HepG2 (cell line): ENCODE measurements around the gene NLE1. TPM values are rescaled to one million over a fixed set of nuclear protein-coding genes. Genes with fewer than 3 reads are reported as not detected.
A peak's percentile ranks its signal among the peaks of the same experiment; 100 is the strongest.

Source experiments
- ATAC-seq: fragments of 200-7000 bp; cut with Tn5 transposase; 3 replicates; pipeline ENCODE4 v1.9.1; 2020; ENCODE audit warnings: mild to moderate bottlenecking, moderate library complexity
- Bru-seq: library from RNA; stranded (reverse); fragments of 400-500 nt; gene quantifications from one replicate; lab custom pipeline; 2021; lab: Mats Ljungman, UMichigan
- BruChase-seq, 2 experiments: library from RNA; stranded (reverse); fragments of 400-500 nt; gene quantifications; one replicate each; lab custom pipeline; 2021; lab: Mats Ljungman, UMichigan
- BruUV-seq: library from RNA; stranded (reverse); fragments of 400-500 nt; replicated peaks from 2 replicates; lab custom pipeline; 2021; lab: Mats Ljungman, UMichigan
- CTCF ChIA-PET: fragments of 300-600 bp; formaldehyde crosslinking; extraction: SDS; loops from one replicate; lab custom pipeline; 2021; ENCODE audit warnings: low total read pairs, inconsistent platforms, low intra/inter-chr PET ratio; lab: Yijun Ruan, JAX
- POLR2A ChIA-PET: fragments of 350-600 bp; sonication (Branson Sonifier 250); formaldehyde crosslinking; loops from one replicate; lab custom pipeline; 2020; ENCODE audit warnings: antibody characterized with exemption, inconsistent platforms; lab: Yijun Ruan, JAX
- DNase-seq: peaks from one replicate; pipeline ENCODE4 v3.0.0-alpha.2; 2015; ENCODE audit warnings: low spot score
- FAIRE-seq: peaks from 3 replicates; lab custom pipeline; 2011; peaks lifted over from hg19 to GRCh38; lab: Jason Lieb, UNC
- H2AFZ ChIP-seq: one replicate; pipeline ENCODE4 v1.6.1; 2011; ENCODE audit warnings: low read length, inconsistent platforms
- H3K27ac ChIP-seq: fragments of 300-600 bp; 3 replicates; pipeline ENCODE4 v1.8.0; 2011; ENCODE audit warnings: mixed run types, mild to moderate bottlenecking, mixed read lengths, low read length, inconsistent platforms; ENCODE audit not compliant: insufficient read depth; ENCODE audit errors: extremely low read length
- H3K27me3 ChIP-seq, 2 experiments: fragments of 200-600 bp in 1 of 2; 2 replicates in 1 of 2; 3 replicates in 1 of 2; pipeline versions ENCODE4 v1.6.0 to v1.8.0; 2011; ENCODE audit warnings: low read length in 2 of 2, mild to moderate bottlenecking in 2 of 2, moderate library complexity in 2 of 2, inconsistent platforms in 1 of 2; ENCODE audit not compliant: insufficient read depth in 2 of 2, control insufficient read depth in 1 of 2
- H3K36me3 ChIP-seq, 2 experiments: fragments of 200-600 bp in 1 of 2; replicated peaks in 1 of 2; 2 replicates in 1 of 2; 3 replicates in 1 of 2; pipeline versions ENCODE4 v1.5.1 to v1.8.0; 2011; ENCODE audit warnings: low read length in 2 of 2, inconsistent platforms in 1 of 2; ENCODE audit not compliant: insufficient read depth in 2 of 2, control insufficient read depth in 1 of 2
- H3K4me1 ChIP-seq: 2 replicates; pipeline ENCODE4 v1.5.1; 2012; ENCODE audit warnings: low read length, inconsistent platforms; ENCODE audit not compliant: insufficient read depth
- H3K4me2 ChIP-seq: 2 replicates; pipeline ENCODE4 v1.6.0; 2011; ENCODE audit warnings: low read depth, low read length, inconsistent platforms
- H3K4me3 ChIP-seq, 3 experiments: fragments of 200-600 bp in 1 of 3; sonication (generic), shearing (Covaris generic) in 1 of 3; replicated peaks in 1 of 3; 2 replicates each; pipeline ENCODE4 v1.5.1; 2011 to 2016; ENCODE audit warnings: low read length in 3 of 3, inconsistent platforms in 2 of 3, low read depth in 2 of 3, mild to moderate bottlenecking in 2 of 3, control low read depth in 1 of 3, mixed read lengths in 1 of 3; ENCODE audit not compliant: insufficient read depth in 1 of 3
- H3K79me2 ChIP-seq: one replicate; pipeline ENCODE4 v1.6.1; 2011; ENCODE audit warnings: low read length, inconsistent platforms; ENCODE audit not compliant: insufficient read depth
- H3K9ac ChIP-seq: 2 replicates; pipeline ENCODE4 v1.6.0; 2011; ENCODE audit warnings: mild to moderate bottlenecking, low read depth, low read length, inconsistent platforms; ENCODE audit not compliant: insufficient read depth
- H3K9me3 ChIP-seq: 2 replicates; pipeline ENCODE4 v1.5.1; 2012; ENCODE audit warnings: mild to moderate bottlenecking, low read length
- H4K20me1 ChIP-seq: 2 replicates; pipeline ENCODE4 v1.6.0; 2011; ENCODE audit warnings: inconsistent platforms, mild to moderate bottlenecking, low read length, moderate library complexity; ENCODE audit not compliant: insufficient read depth
- ARHGAP35 ChIP-seq: sonication (generic); formaldehyde crosslinking; IDR thresholded peaks from 2 replicates; pipeline ENCODE4 v1.9.0; 2022; ENCODE audit warnings: mild to moderate bottlenecking, inconsistent platforms, moderate library complexity, missing genetic modification reagents, borderline replicate concordance
- ETV5 ChIP-seq: IDR thresholded peaks from 2 replicates; pipeline ENCODE4 v1.6.1; 2018; ENCODE audit warnings: missing biosample characterization, missing genetic modification reagents, inconsistent platforms, borderline replicate concordance
- ZMYM4 ChIP-seq: sonication (generic); formaldehyde crosslinking; IDR thresholded peaks from 2 replicates; pipeline ENCODE4 v1.8.1; 2023; ENCODE audit warnings: mild to moderate bottlenecking, missing genetic modification reagents
- ZNF232 ChIP-seq: sonication (generic); formaldehyde crosslinking; IDR thresholded peaks from 2 replicates; pipeline ENCODE4 v1.4.0; 2020; ENCODE audit warnings: missing genetic modification reagents, borderline replicate concordance
- ZNF773 ChIP-seq: sonication (generic); formaldehyde crosslinking; IDR thresholded peaks from 2 replicates; pipeline ENCODE4 v1.4.0; 2020; ENCODE audit warnings: missing genetic modification reagents, borderline replicate concordance
- WGBS: methylation state at CpG from one replicate; pipeline ENCODE4 v1.1.6; 2017; ENCODE audit warnings: low lambda C conversion rate; 5-methylcytosine and 5-hydroxymethylcytosine counted together
- in situ Hi-C: cut with HindIII; loops from 2 replicates; pipeline ENCODE4 v1.10.0; 2017; ENCODE audit warnings: low pct_unique_long_range_greater_than_20kb; ENCODE audit not compliant: extremely low pct_ligation_motif_present
- intact Hi-C: fragments of 100-400 bp; cut with micrococcal nuclease; formaldehyde crosslinking; loops from one replicate; pipeline ENCODE4 v1.10.0; 2022; ENCODE audit not compliant: unreplicated experiment
- long read RNA-seq, 2 experiments: library from RNA in 1 of 2; library from polyadenylated mRNA in 1 of 2; stranded (forward) in 1 of 2; unstranded in 1 of 2; transcript quantifications; one replicate each; pipeline ENCODE4 v2.0.0, GENCODE V29; 2019 to 2022
- polyA minus RNA-seq, 3 experiments: library from RNA; depleted of rRNA, polyadenylated mRNA; stranded (reverse); fragments of >200 nt; gene quantifications; 2 replicates each; pipeline ENCODE4 v1.2.3, GENCODE V29; 2011; ENCODE audit warnings: low replicate concordance in 1 of 3
- polyA plus RNA-seq, 8 experiments: library from polyadenylated mRNA; depleted of rRNA in 3 of 8; stranded (reverse) in 7 of 8; unstranded in 1 of 8; fragments of >200 nt; fragmentation: Illumina TruSeq in 4 of 8; extraction: Trizol in 4 of 8; gene quantifications; 2 replicates each; pipeline versions ENCODE4 v1.2.1 to v1.2.3, GENCODE V29; 2011 to 2016; ENCODE audit warnings: low read depth in 4 of 8, missing spikeins in 1 of 8, mixed read lengths in 1 of 8; ENCODE audit not compliant: insufficient read depth in 1 of 8
- total RNA-seq, 5 experiments: library from RNA; depleted of rRNA; stranded (reverse); fragments of >200 nt; fragmentation: Illumina TruSeq; extraction: Trizol; gene quantifications; 2 replicates each; pipeline ENCODE4 v1.2.3, GENCODE V29; 2016; ENCODE audit warnings: low read depth in 1 of 5
- TF ChIP-seq, protein P1 (sequence below): sonication (generic); formaldehyde crosslinking; IDR thresholded peaks from one replicate; pipeline ENCODE4 v1.5.1; 2020; ENCODE audit warnings: mild to moderate bottlenecking, missing genetic modification reagents; ENCODE audit errors: not compliant biosample characterization

Gene NLE1
- total RNA-seq (2016; rRNA removed; fragmentation: Illumina TruSeq; extraction: Trizol) (34.5 and 35.5 TPM in 2 replicates), polyA plus RNA-seq (2011; rRNA removed) (20.3 and 21.4 TPM in 2 replicates), polyA minus RNA-seq (2011; rRNA and poly(A)+ RNA removed; ENCODE audit: low replicate concordance) (41.5 and 66.5 TPM in 2 replicates), Bru-seq, nascent RNA (percentile 75 among the genes with signal in this experiment), BruChase-seq, experiment 1, labeled RNA remaining after a 6-hour chase (percentile 80 among the genes with signal in this experiment), BruChase-seq, experiment 2, labeled RNA remaining after a 2-hour chase (percentile 75 among the genes with signal in this experiment)
- 12.2 and 15.9 TPM in 2 replicates for total RNA-seq (2016; cell fraction: cytosol; rRNA removed; fragmentation: Illumina TruSeq; extraction: Trizol; ENCODE audit: low read depth)
- 34.4 and 35.7 TPM in 2 replicates for total RNA-seq (2016; cell fraction: insoluble cytoplasmic fraction; rRNA removed; fragmentation: Illumina TruSeq; extraction: Trizol)
- total RNA-seq (2016; cell fraction: membrane; rRNA removed; fragmentation: Illumina TruSeq; extraction: Trizol), result 33.9 and 34.0 TPM in 2 replicates
- total RNA-seq (2016; cell fraction: nucleus; rRNA removed; fragmentation: Illumina TruSeq; extraction: Trizol), result 26.0 and 29.5 TPM in 2 replicates
- 19.2 and 31.0 TPM in 2 replicates for polyA plus RNA-seq (2011; cell fraction: cytosol; rRNA removed)
- 35.5 and 44.1 TPM in 2 replicates for polyA plus RNA-seq (2011; cell fraction: nucleus; rRNA removed)
- polyA plus RNA-seq (2012), result 14.4 and 16.4 TPM in 2 replicates
- polyA plus RNA-seq (2016; cell fraction: cytosol; fragmentation: Illumina TruSeq; extraction: Trizol; ENCODE audit: low read depth), result 15.8 and 16.0 TPM in 2 replicates
- polyA plus RNA-seq (2016; cell fraction: insoluble cytoplasmic fraction; fragmentation: Illumina TruSeq; extraction: Trizol; ENCODE audit: low read depth), result 26.7 and 34.4 TPM in 2 replicates
- polyA plus RNA-seq (2016; cell fraction: membrane; fragmentation: Illumina TruSeq; extraction: Trizol; ENCODE audit: low read depth), result 26.4 and 28.3 TPM in 2 replicates
- polyA plus RNA-seq (2016; cell fraction: nucleus; fragmentation: Illumina TruSeq; extraction: Trizol; ENCODE audit: insufficient read depth, low read depth), result 31.3 and 31.9 TPM in 2 replicates
- 15.8 and 17.7 TPM in 2 replicates for polyA minus RNA-seq (2011; cell fraction: cytosol; rRNA and poly(A)+ RNA removed)
- 23.1 and 26.3 TPM in 2 replicates for polyA minus RNA-seq (2011; cell fraction: nucleus; rRNA and poly(A)+ RNA removed)
- long read RNA-seq, experiment 1, full-length matches to known transcripts, result 31 of 45 reads
- long read RNA-seq, experiment 1, partial matches to known transcripts, result 5 of 45 reads
- long read RNA-seq, experiment 1, other reads (novel, unspliced or antisense), result 9 of 45 reads
- long read RNA-seq, experiment 2, full-length matches to known transcripts, result 26 of 65 reads
- long read RNA-seq, experiment 2, partial matches to known transcripts, result 10 of 65 reads
- long read RNA-seq, experiment 2, other reads (novel, unspliced or antisense), result 29 of 65 reads

DNA sequence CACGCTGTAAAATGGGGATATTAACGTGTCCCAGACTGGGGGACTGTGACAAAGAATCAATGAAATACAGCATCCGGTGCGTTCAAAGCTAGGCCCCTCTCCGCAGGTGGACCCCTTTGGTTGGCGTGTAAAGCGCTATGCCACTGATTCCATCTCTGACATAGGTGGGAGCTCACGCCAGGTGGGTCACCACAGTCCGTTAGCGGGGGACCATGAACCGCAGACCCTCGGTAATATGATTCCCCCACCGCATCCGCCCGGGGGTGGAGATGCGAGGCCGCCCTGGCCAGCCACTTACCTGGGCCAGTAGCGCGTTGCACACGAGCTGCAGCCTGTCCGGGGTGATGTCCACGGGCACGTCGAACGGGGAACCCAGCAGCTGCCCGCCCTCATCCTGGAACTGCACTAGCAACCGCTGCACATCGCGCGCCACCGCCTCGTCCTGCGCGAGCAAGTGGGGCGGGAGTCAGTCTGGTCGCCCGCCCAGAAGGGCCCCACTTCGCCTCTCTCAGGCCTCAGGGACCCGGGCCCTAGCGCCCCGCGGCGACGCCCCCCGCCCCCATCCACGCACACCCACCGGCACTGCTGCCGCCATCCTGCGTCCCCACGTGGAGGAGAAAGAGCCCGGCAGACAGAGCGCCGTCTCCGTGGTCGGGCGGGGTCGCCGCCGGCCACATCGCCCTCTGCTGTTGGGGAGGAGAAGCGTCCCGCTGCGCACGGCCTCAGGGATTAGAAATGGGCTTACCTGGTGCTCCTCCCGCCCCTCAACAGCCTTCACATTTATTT lies at the start of gene NLE1:
TSS of gene NLE1 (minus strand) at position 623 of the 786 bp plus-strand sequence. CDS start at position 595, 28 bp downstream.
- BruUV-seq, result TSS peak; percentile 83
- H3K4me1 ChIP-seq, result peaks cover 35% of the 10 kb centered on the region
- ATAC-seq (peak; percentile 94), FAIRE-seq (peak; percentile 51), DNase-seq (peak; percentile 65)
- intact Hi-C loops, result no loop called here
- peaks cover 1 to 10% of the 10 kb centered on the region in 2 experiments; a peak in 2 of 5 replicates for H3K27me3 ChIP-seq
- in situ Hi-C loops, result no loop called here
- H3K9ac ChIP-seq, result peak within 1 kb of the TSS; percentile 93
- peaks cover 14 to 31% of the 10 kb centered on the region in 2 experiments for H3K36me3 ChIP-seq
- peak within 1 kb of the TSS; percentile 58 for H3K27ac ChIP-seq
- POLR2A ChIA-PET, result interaction anchor here (1.2 to 1.3 kb wide), 2 partner anchors 22 to 437 kb away, joined by 4 to 8 read pairs; partner anchors contain the start of genes PEX12 and RAD51D
- H2AFZ ChIP-seq, result peak within 1 kb of the TSS; percentile 23
- no peaks in the 10 kb centered on the region for H4K20me1 ChIP-seq
- peak within 1 kb of the TSS; percentile 93 for H3K4me2 ChIP-seq
- CTCF ChIA-PET, result interaction anchor here (1.2 to 1.4 kb wide), 2 partner anchors 23 to 53 kb away, joined by 3 to 4 read pairs; partner anchors contain the start of gene RAD51D
- peaks cover 13% of the 10 kb centered on the region for H3K79me2 ChIP-seq
- WGBS, result 0% methylated on average over 3 of the region's 65 CpGs
- H3K9me3 ChIP-seq, result no peaks in the 10 kb centered on the region
- H3K4me3 ChIP-seq, result peak within 1 kb of the TSS; percentile 86 to 97 (median 93)
- no peak; the same call in 1 of the 2 replicates for TF ChIP-seq ZNF232 (CRISPR knock-in tag)
- peak; percentile 97 for TF ChIP-seq ZMYM4 (CRISPR knock-in tag)
- 0 out of 2 replicates have a peak, but pooled peaks have one; percentile 27 for TF ChIP-seq ARHGAP35 (CRISPR knock-in tag)
- TF ChIP-seq, protein P1, sequence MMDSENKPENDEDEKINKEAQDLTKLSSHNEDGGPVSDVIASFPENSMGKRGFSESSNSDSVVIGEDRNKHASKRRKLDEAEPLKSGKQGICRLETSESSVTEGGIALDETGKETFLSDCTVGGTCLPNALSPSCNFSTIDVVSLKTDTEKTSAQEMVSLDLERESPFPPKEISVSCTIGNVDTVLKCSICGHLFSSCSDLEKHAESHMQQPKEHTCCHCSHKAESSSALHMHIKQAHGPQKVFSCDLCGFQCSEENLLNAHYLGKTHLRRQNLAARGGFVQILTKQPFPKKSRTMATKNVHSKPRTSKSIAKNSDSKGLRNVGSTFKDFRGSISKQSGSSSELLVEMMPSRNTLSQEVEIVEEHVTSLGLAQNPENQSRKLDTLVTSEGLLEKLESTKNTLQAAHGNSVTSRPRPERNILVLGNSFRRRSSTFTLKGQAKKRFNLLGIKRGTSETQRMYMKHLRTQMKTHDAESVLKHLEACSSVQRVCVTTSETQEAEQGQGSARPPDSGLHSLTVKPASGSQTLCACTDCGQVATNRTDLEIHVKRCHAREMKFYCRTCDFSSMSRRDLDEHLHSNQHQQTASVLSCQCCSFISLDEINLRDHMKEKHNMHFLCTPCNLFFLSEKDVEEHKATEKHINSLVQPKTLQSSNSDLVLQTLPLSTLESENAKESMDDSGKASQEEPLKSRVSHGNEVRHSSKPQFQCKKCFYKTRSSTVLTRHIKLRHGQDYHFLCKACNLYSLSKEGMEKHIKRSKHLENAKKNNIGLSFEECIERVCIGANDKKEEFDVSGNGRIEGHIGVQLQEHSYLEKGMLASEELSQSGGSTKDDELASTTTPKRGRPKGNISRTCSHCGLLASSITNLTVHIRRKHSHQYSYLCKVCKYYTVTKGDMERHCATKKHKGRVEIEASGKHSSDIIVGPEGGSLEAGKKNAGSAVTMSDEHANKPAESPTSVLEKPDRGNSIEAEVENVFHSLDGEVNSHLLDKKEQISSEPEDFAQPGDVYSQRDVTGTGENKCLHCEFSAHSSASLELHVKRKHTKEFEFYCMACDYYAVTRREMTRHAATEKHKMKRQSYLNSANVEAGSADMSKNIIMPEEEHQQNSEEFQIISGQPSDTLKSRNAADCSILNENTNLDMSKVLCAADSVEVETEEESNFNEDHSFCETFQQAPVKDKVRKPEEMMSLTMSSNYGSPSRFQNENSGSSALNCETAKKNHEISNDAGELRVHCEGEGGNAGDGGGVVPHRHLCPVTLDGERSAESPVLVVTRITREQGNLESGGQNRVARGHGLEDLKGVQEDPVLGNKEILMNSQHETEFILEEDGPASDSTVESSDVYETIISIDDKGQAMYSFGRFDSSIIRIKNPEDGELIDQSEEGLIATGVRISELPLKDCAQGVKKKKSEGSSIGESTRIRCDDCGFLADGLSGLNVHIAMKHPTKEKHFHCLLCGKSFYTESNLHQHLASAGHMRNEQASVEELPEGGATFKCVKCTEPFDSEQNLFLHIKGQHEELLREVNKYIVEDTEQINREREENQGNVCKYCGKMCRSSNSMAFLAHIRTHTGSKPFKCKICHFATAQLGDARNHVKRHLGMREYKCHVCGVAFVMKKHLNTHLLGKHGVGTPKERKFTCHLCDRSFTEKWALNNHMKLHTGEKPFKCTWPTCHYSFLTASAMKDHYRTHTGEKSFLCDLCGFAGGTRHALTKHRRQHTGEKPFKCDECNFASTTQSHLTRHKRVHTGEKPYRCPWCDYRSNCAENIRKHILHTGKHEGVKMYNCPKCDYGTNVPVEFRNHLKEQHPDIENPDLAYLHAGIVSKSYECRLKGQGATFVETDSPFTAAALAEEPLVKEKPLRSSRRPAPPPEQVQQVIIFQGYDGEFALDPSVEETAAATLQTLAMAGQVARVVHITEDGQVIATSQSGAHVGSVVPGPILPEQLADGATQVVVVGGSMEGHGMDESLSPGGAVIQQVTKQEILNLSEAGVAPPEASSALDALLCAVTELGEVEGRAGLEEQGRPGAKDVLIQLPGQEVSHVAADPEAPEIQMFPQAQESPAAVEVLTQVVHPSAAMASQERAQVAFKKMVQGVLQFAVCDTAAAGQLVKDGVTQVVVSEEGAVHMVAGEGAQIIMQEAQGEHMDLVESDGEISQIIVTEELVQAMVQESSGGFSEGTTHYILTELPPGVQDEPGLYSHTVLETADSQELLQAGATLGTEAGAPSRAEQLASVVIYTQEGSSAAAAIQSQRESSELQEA (CRISPR knock-in tag), result no peak
- peak; percentile 63 for TF ChIP-seq ETV5 (CRISPR knock-in tag)
- no peak for TF ChIP-seq ZNF773 (CRISPR knock-in tag)
